ENCODE measurements around the gene MT1A.

The MT1A gene

GRCh38 chr16:56610609-56611111 is 27.8 kb upstream of the MT1A start:
- no peak for TF ChIP-seq CTCF (IDR thresholded peaks at IDR 0.05; ENCODE audit: low read depth, low read length)
- no peak for DNase-seq (ENCODE audit: extremely low read depth, low read depth)

GRCh38 chr16:56611281-56611833 is 27.1 kb upstream of the MT1A start:
- no peak for DNase-seq (ENCODE audit: extremely low read depth, low read depth)
- TF ChIP-seq CTCF (IDR thresholded peaks at IDR 0.05; ENCODE audit: low read depth, low read length) = no peak

GRCh38 chr16:56613706-56614105 is 24.8 kb upstream of the MT1A start:
- TF ChIP-seq CTCF (IDR thresholded peaks at IDR 0.05; ENCODE audit: low read depth, low read length) = no peak
- DNase-seq (ENCODE audit: extremely low read depth, low read depth) = no peak

- no peak for DNase-seq (ENCODE audit: extremely low read depth, low read depth)
- TF ChIP-seq CTCF (IDR thresholded peaks at IDR 0.05; ENCODE audit: low read depth, low read length) = no peak
Observed at GRCh38 chr16:56614549-56614991, 23.9 kb upstream of the MT1A start.

- no peak for DNase-seq (ENCODE audit: extremely low read depth, low read depth)
- no peak for TF ChIP-seq CTCF (IDR thresholded peaks at IDR 0.05; ENCODE audit: low read depth, low read length)
Observed at GRCh38 chr16:56615353-56615752, 23.1 kb upstream of the MT1A start.

- no peak for TF ChIP-seq CTCF (IDR thresholded peaks at IDR 0.05; ENCODE audit: low read depth, low read length)
- no peak for DNase-seq (ENCODE audit: extremely low read depth, low read depth)
Observed at GRCh38 chr16:56616608-56617211, 21.8 kb upstream of the MT1A start.

- no peak for TF ChIP-seq CTCF (IDR thresholded peaks at IDR 0.05; ENCODE audit: low read depth, low read length)
- no peak for DNase-seq (ENCODE audit: extremely low read depth, low read depth)
Observed at GRCh38 chr16:56617212-56618085, 21.0 kb upstream of the MT1A start.

All from AG09319 (cell line).